ENCODE results near the gene ANP32B.
"Not testable (repeated sequence)": the region's sequence is repeated elsewhere in the genome, so short reads cannot be mapped to it uniquely, and the experiment has no call there.

Gene ANP32B

DNA sequence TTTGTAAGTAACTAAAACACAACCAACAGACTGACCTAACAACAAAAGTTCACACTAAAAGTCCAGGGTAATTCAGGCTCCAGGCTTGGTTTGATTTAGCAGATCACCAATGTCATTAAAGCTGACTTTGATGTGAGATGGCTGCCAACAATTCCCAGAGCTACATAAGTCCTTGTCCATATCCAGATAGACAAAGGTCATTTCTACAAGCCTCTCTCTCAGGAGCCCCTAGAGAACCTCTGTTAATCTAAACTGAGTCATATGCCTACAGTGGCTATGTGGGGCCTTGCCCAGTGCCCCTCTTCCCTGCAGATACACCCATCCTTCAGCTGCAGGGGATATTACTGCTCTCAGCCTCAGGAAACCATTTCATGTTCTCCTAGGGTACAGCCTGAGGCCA, 18.2 kb upstream of the ANP32B start:
- no peak for DNase-seq

DNA sequence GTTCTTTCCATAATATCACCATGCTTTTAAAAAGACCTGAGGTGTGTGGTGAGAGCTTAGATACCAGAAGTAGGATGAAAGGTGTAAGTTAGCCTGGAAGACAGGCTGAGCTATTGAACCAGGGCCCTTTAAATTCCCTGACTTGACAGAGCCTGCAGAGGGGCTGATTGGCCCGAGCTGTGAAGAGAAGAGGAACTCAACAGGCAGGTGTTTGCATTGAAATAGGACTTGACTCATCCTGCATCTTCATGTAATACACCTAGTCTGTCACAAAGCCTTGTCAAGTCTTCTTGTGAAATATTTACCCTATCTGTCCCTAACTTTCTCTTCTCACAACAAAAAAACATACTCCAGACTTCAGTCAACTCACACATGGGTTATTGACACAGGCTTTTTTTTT, 16.6 kb upstream of the ANP32B start:
- DNase-seq: no peak

GRCh38 chr9:97969014-97969413, 14.1 kb upstream of the ANP32B start:
- no peak for DNase-seq

GRCh38 chr9:97970165-97970564, 13.0 kb upstream of the ANP32B start:
- no peak for DNase-seq

- no peak for DNase-seq
Measured at GRCh38 chr9:97972753-97973152, 10.4 kb upstream of the ANP32B start.

- DNase-seq: no peak
Measured at GRCh38 chr9:97975376-97975775, 7.8 kb upstream of the ANP32B start.

DNA sequence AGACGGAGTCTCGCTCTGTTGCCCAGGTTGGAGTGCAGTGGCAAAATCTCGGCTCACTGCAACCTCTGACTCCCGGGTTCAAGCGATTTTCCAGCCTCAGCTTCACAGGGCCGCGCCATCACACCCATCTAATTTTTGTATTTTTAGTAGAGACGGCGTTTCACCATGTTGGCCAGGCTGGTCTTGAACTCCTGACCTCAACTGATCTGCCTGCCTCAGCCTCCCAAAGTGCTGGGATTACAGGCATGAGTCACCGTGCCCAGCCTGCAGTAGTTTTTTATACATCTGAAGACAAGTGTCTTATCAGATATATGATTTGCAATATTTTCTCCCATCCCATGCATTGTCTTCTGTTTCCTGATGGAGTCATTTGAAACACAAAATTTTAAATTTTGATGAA, 6.5 kb upstream of the ANP32B start:
- DNase-seq: not testable (repeated sequence)

DNA sequence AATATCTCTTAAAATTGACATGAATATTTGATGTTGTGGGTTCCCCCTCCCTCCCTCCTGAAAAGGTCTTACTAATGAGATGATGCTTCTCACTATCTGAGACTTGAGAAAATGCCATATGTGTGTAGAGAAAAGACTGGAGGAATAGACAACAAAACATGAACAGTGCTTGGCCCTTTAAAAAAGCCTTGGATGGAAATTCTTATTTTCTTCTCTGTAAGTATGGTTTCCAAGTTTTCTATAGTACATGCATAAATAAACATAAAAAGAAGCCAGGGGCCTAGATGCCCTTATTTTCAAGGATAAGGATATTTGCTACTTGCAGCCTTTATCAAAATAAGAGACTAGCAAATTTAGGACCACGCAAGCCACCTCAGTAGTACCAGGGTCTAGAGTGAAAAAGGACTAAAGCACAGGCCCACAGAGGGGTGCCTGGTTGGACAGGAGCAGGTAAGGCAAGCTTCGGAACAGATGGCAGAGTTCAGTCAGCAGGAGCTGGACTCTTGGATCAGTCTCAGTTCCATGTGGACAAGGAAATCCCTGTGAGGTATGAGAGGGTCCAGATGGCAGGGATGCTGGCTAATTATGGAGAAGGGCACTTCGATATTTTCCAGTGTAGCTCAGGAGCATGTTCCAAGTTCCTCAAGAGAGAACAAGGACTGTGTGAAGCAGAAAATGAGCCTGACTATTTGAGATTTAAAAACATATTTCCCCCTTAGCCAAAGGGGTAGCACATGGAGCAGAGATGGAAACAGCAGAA, 4.6 kb upstream of the ANP32B start:
- no peak for DNase-seq

DNA sequence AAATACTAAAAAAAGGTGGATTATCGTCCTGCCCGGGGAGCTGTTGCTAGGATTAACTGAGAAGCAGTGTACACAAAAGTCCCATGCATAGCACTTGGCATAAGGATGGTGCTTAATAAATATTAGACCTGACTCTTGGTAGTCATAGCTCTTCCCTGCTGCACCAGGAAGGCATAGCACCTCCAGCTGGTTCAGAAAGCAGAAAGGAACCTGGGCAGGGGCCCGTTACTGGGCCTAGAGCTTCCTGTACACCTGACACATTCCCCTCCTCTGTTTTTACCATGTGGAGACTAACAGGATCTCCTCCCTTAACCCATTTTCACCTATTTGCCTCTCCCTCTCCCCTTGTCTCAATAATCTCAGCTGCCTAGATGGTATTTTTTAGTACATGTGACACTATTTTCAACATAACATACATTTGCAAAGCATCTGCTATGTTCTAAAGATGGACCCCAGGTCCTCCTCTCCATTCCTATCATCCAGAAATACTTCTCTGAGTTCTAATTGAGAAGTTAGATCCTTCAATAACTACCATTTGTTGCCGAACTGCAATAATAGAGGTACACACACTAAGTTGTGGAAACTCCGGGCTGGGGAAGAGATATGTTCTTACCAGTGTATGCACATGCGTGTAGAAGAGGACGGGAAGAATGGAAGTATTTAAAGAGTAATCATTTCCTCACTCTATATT, 3.2 kb upstream of the ANP32B start:
- DNase-seq: no peak

DNA sequence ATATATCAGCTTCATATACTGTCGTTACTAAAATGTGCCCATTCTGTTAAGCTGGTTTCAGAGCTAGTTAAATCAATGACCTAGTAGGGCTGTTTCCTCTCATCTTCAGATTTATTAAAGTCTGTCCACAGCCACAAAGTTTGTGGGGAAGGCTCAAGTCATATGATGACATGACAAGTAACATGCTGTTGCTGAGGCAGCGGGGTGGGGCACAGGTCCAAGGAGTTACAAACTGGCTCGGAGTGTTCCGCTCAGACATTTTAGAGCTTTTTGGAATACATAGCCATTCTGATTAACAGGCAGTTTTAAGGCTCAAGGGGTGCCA, 2.7 kb upstream of the ANP32B start:
- DNase-seq: no peak

- DNase-seq: no peak
Measured at GRCh38 chr9:97980918-97981845, 2.0 kb upstream of the ANP32B start.

DNA sequence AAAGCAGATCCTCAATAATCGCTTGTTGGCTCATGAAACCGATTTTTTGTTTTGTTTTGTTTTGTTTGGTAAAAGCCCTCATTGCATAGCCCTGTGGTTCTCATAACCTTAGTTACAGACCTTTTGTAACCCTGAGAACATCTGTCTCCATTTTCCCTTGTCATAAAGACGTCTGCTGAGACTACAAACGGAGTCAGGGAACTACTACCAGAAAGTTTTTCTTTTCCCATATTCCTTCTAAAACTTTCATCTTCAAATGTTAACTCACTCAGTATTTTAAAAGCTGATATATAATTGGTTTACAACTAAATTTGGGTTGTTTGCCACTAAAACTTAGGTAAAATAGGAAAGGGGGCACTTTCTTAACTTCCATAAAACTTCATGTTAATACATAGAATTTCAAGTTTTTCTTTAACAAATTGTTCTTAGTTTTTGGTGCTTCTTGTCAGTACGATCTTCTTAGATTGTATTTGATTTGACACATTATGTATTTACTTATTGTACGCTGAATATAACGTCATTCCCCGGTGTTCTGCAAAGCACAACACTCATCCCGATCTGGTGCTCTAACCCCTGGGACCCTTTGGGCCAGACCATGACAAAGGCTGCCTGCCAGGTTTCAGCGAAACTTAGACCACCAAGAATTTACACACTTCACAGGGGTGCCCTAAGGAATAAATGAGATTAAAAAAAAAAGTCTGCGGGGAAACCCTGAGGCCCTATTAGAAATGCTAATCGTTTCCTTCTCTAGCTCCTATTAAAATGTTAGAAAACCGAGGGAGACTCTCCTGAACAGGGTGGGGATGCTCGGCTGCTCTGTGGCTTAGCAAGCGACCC, 1.1 kb upstream of the ANP32B start:
- no peak for DNase-seq

- peak; percentile 54 for DNase-seq
Measured at GRCh38 chr9:97983589-97984187, 547 bp downstream of the ANP32B start.

GRCh38 chr9:97984188-97985057, 1.3 kb downstream of the ANP32B start:
- DNase-seq: peak; percentile 74 to 83

DNA sequence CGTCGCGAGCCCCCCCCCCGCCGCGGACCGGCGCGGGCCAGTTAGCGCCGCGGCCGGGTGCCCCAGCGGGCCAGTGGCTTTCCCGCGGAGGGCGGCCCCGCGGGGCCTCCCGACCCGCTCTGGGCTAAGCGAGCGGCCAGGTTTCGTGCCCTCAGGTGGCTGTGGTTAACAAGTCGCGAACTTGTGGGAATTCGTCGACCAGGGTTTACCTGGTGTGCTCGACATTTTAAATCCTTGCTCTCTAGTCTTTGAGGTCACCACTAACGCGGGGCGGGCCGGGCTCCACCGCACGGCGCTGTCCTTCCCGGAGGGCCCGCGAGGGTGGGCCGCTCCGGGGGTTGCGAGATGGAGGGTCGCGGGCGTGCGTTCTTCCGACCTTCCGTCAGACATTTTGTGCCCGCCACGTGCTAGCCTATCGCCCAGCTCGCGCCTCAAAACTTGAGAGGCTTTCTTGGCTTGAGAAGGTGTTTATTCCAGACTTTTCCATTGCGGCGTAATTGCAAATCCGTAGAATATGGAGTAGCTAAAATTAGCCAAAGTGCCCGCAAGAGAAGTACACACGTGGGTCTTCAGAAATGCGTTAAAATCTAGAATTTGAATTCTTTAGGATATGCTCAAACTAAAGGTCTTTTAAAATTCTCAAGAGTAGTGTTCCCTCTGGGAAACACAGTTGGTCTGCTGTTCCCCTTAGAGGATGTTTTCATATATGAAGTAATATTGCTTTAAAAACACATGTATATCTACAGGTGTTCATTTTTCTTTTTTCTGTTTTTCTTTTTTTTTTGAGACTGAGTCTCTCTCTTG, 2.1 kb downstream of the ANP32B start:
- DNase-seq: peak; percentile 45 to 47

DNA sequence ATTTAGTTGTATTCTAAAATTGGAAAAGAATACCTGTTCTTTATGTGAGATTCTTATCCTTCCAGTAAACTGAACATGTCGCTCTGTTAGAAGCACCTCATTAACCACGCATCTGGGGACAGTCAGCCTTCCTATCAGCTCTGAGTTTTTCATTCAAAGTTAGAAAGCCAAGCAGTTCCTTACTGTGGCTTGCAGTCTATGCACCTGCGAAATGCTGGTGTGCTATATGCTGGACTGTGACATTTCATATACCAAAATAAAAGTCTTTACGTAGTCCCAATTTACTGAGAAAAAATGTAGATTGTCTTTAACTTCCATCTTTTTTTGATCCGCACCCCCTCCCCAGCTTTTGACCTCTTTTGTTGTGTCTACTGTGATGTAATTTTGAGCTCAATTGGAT, 4.3 kb downstream of the ANP32B start:
- no peak for DNase-seq

GRCh38 chr9:97990259-97990658, 7.1 kb downstream of the ANP32B start:
- no peak for DNase-seq

GRCh38 chr9:97991818-97992217, 8.7 kb downstream of the ANP32B start:
- no peak for DNase-seq

DNA sequence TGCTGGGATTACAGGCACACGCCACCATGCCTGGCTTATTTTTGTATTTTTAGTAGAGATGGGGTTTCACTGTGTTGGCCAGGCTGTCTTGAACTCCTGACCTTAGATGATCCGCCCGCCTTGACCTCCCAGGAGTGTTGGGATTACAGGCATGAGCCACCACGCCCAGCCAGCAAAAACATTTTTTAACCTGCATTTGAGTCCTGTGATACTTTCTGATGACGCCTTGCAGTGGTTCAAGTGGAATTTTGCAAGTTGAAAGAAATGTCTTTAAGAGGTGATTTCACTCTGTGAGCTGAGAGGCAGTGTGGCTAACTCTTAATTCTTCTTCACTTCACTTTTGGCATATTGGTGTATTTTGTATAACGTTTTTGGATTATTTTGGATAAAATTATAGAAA, 9.1 kb downstream of the ANP32B start:
- DNase-seq: no peak

- DNase-seq: no peak
Measured at GRCh38 chr9:97993000-97993399, 9.9 kb downstream of the ANP32B start.
